DOHH2 (cell line): ENCODE measurements around the gene DUS4L.

Experiments used
- CTCF ChIP-seq: fragments of 200-600 bp; sonication (generic); IDR thresholded peaks from one replicate; pipeline ENCODE4 v1.5.1; 2014; ENCODE audit warnings: antibody characterized with exemption, mild to moderate bottlenecking, low read depth, low read length; ENCODE audit not compliant: poor library complexity, severe bottlenecking
- EZH2phosphoT487 ChIP-seq: fragments of 200-600 bp; sonication (generic); IDR thresholded peaks from 2 replicates; pipeline ENCODE4 v1.6.1; 2017; ENCODE audit warnings: borderline replicate concordance, mild to moderate bottlenecking, antibody characterized with exemption, low read length, moderate library complexity, mixed read lengths

- no peak for TF ChIP-seq EZH2phosphoT487
- no peak for TF ChIP-seq CTCF
Measured at GRCh38 chr7:107627002-107627401, 63.2 kb downstream of the DUS4L start.
